NCI-H2081 (cell line): ENCODE results near the gene TGIF2.
"Not testable (repeated sequence)": the region's sequence is repeated elsewhere in the genome, so short reads cannot be mapped to it uniquely, and the experiment has no call there.

Experiments
- DNase-seq, 2 experiments: peaks; one replicate each; lab custom pipeline; 2025; lab: John Stamatoyannopoulos, UW

The TGIF2 gene

DNA sequence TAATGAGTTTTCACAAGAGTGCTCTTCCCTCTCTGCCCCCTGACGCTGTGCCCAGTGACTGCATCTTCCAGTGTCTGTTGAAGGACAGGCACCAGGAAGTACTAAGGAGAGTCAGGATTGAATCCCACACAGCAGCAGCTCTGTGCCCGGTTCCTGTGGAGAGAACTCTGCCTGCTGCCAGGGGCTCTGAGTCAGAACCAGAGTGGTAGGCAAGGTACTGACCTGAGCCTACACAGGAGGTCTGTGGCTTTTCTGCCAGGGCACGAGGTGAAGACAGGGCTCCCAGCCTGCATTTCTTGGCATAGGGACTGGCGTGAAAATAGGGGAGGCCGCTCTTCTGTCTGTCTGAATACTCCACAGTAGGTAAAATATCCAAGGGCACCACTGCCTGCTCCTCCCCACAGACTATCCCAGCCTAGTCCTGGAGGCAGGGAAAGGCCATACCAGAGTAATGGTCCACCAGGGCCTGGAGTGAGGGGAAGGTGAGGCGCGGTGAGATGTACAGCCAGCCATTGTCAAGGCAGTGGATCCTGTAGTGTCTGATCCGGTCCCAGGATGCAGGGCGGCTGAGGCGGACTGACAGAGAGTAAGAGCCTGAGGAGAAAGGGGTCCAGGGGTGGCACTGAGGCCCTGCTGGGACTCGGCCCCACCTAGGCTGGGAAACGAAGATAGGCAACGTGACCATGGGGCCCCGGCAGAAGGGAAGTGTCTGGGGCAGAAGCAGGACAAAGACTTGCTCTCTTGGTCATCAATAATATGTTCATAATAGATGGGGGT lies 41.6 kb downstream of the TGIF2 start:
- DNase-seq = no peak

DNA sequence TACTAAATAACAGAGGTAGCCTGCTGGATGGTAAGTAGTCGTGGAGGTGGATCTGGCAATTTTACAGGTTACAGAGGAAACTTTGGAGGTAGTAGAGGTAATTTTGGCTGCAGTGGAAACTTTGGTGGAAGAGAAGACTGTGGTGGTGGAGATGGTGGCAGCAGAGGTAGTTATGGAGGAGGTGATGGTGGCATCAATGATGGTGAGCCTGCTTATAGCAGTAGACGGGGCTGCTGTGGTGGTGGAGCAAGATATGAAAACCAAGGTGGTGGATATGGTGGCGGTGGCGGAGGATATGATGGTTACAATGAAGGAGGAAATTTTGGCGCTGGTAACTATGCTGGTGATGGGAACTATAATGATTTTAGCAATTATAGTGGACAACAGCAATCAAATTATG lies 47.5 kb downstream of the TGIF2 start:
- no peak for DNase-seq

DNA sequence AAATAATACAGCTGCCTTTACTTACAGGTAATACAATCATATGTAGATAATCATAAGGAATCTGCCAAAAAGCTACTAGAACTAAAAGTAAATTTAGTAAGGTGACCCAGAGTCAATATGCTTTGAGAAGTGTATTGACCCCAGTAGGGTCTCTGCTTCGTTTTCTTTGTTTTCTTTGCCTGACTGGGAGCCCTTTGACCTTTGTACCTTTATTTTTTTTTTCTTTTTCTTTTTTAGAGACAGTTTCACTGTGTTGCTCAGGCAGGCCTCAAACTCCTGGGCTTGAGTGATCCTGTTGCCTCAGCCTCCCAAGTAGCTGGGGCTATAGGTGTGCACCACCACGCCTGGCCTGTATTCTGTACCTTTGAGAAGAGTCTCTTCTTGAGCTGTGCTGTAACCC lies 50.0 kb downstream of the TGIF2 start:
- no peak for DNase-seq

DNA sequence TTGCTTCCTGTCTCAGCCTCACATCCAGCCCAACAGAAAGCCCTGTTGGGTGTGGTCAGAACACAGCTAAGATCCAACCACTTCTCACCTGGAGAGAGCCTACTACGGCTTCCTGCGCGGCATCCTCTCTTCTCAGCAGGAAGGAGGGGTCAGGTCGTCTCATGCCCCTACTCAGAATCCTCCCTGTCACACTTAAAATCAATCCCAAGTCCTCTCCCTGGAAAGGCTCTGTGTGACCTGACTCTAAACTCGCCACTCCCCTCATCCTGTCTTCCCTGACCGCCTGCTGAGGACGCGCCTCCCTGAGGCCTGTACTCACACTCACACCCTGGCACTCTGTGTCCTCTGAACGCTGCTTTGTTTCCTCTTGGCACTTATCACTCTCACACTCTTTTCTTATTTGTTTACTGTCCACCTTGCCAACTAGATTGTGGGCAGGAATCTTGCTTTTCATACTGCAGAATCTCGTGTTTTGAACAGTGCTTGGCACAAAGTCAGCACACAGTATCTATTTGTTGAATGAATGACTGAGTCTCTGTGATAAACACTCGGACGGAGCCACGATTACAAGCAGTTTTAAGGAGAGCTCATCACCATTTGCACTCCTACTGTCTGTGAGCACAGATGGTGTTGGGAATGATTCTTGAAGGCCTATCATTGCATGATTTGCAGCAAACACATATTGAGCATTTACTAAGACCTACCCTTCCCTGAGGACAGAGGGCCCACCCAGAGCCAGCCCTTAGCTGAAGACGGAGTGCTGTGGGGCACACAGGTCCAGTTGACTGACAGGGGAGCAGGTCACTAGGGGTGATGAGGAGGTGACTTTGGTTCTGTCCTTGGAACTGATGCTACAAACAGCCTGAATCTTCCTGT lies 50.9 kb downstream of the TGIF2 start:
- DNase-seq = no peak

DNA sequence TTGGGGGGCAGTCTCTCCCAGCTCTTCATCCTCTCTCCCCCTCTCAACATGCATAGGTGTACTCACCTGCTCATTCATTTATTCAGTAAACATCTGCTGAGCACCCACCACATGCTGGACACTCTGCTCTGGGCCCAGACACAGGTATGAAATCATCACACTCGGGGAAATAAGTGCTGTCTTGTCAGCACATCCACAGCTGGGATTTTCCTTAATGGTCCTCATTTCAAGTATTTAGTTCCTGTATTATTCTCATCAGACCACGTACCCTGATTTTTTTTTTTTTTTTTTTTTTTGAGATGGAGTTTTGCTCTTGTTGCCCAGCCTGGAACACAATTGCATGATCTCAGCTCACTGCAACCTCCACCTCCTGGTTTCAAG lies 51.5 kb downstream of the TGIF2 start:
- no peak for DNase-seq

DNA sequence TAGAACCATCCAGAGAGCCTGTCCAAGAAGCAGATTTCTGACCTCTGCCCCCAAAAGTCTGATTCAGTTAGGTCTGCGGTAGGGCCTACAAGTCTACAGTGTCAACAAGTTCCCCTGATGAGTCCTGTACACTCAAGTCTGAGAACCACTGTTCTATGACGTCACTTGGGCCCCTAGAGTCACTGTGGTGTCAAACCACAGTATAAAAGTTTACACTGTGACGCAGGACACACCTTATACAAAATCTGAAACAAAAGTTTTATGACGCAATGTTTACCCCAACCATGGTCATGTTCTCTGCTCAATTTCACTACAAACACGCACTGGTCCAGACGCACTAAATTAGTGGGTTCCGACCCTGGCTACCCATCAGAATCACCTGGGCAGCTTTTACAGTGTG lies 54.7 kb downstream of the TGIF2 start:
- DNase-seq = no peak

DNA sequence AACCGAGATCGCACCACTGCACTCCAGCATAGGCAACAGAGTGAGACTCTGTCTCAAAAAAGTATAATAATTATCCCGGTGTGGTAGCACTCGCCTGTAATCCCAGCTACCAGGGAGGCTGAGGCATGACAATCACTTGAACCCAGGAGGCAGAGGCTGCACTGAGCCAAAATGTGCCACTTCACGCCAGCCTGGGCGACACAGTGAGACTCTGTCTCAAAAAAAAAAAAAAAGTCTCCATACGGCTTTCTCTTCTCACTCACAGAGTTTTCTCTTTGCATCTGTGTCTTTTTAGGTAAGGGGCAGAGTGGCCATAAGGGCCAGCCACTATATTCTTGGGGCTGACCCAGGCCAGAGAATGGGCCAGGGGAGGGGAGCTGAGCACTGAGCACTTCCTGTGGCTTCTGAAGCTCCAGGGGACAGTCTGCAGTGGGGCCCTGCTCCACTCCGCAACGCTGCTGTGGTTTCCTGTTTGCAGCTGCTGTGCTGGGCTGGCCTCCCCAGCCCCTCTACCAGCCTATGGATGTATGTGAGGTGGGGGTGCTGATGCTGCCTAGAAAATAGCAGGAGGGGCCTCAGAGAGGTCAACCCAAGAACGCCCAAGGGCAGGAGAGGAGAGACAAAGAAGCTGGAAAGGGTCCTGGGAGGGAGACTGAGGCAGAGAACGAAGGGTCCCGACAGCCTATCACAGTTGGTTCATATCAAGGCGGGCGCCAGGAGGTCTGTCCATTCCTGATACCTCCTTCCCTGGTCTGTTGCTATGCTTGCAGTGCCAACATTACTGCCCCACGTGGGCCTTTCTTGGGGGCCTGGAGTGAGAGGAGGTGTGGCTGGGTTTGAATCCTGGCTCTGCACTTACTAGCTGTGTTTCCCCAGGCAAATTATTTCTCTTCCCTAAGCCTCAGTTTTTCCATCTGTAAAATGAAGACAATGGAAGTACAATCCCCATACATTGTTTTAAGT lies 56.6 kb downstream of the TGIF2 start:
- DNase-seq = no peak

DNA sequence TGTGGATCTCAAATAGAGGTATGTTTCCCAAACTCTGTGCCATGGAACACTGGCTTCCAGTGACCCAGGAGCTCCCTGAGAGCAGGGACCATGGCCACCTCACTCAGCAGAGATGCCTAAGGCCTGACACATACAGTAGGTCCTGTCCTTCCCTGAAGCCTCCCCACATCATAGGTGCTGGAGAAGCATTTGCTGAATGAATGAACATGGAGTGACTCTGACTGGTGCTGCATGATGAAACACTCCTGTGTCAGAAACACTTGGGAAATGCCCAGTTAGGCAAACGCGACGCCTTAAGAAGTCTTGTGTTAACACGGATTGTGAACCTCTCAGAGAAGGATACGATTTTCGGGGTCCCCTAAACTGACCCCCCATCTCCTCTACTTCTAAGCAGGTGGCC lies 58.2 kb downstream of the TGIF2 start:
- DNase-seq = no peak

DNA sequence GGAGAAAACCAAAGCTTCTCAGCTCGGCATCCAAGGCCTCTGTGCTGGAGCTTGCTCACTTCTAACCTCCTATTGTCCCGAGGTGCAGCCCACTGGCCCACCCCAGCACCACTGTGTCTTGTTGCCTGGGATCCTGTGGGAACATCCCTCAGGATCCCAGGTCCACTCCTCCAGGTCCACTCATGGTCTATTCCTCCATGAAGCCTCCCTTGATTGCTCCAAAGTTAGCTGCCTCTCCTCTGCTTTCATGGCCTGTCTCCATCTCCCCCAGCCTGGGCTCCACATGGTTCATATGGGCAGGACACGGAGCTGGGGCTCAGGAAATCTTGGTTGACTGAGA lies 58.7 kb downstream of the TGIF2 start:
- DNase-seq = no peak

DNA sequence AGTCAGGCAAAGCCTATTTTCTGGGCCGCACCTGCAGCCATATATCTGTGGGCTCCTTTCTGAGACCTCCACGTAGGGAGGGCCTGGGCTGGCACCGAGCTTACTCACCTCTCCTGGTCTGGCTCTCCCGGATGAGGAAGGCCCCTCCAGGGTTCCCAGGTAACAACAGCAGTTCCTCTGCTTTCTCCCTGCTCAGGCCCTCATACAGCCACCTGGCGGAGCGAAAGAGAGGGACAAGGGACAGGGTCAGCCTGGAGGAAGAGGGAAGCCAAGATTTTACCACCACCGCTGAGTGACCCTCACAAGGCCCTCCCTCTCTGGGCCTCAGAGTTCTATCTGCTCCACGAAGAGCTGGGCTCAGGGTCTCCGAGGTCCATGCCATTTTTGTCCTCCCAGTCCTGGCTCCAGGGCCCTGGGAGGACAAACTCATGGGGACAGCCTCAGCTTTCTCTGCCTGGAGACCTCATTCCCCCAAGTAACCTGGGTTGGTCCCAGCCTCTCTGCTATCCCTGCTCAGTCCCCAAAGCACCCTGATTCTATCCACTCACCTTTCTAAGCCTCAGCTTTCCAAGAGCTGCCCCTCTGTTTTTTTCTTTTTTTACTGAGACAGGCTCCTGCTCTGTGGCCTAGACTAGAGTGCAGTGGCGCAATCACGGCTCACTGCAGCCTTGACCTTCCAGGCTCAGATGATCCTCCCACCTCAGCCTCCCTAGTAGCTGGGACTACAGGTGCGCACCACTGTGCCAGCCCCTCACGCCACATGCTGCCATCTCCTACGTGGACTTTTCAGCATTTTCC lies 59.3 kb downstream of the TGIF2 start:
- DNase-seq = no peak

DNA sequence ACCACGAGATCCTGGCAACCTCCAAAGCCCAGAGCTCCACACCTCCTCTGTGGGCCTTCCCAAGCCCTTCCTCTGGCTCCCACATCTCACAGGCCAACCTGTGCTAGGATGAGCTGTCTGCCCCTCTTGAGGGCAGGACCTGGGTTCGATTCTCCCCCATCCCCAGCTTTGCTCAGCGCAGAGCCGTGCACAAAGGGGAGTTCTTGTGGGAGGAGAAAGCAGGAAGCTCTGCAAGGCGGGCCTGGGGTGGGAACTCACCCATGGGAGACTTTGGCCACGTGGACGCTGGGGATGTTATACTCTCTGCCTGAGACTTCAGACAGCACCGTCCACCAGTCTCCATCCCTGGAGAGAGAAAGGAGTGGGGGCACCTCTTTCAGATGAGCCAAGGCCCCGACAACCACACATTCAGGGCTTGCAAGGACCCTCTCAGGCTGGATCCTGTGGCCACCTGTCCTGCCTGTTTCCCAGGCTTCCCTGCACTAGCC lies 59.9 kb downstream of the TGIF2 start:
- DNase-seq = no peak

DNA sequence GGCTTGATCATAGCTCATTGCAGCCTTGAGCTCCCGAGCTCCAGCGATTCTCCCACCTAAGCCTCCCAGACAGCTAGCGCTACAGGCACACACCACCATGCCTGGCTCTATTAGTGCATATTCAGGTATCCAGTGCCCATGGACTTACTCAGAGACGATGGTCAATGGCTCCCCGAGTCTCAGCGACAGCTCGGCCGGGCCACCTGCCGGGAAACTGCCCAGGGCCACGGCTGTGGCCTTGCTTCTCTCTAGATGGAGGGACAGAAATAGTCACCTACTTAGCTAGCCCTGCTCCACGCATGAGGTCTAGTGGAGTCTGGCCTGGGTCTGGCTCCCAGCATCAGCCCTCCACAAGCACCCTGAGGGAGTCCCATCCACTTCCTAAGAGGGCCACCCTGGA lies 60.9 kb downstream of the TGIF2 start:
- DNase-seq = no peak

DNA sequence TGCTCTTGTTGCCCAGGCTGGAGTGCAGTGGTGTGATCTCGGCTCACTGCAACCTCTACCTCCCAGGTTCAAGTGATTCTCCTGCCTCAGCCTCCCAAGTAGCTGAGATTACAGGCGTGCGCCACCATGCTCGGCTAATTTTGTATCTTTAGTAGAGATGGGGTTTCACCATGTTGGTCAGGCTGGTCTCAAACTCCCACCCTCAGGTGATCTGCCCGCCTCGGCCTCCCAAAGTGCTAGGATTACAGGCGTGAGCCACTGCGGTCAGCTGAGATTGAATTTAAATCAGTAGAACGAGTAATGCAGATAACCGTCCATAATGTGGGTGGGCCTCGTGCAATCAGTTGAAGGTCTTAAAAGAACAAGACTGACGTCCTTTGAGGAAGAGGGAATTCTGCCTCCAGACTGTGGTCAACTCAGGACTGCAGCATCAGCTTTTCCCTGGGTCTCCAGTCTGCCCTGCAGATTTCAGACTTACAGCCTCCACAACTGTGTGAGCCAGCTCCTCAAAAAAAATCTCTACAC lies 65.5 kb downstream of the TGIF2 start:
- DNase-seq = not testable (repeated sequence)

DNA sequence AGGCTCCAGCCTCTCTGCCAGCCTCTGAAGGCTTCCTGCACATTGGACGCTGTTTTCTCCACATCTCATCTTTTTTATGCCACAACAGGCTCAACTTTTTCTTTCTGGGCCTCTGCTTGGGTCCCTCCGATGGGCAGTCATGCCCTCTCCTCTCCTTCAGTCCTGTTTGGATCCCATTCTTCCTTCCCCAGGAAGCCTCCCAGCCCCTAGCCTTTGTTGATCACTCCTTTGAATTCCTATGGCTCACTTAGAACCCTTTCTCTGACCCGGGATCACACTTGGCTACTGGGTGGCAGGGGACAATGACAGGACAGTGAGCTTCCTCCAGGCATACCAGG lies 68.1 kb downstream of the TGIF2 start:
- no peak for DNase-seq

DNA sequence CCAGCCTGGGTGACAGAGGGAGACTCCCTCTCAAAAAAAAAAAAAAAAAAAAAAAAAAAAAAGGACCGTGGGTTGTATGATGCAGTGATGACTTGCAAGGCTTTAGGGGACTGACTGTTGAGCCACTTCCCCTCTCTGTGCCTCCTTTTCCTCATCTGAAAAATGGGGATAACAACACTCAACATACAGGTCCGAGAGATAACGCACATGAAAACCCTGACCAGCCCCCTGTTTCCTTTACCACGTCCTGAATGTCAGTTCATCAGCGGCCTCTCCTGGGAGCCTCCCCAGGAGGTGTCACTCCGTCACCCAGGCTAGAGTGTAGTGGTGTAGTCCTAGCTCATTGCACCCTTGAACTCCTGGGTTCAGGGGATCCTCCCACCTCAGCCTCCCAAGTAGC lies 68.7 kb downstream of the TGIF2 start:
- no peak for DNase-seq
